GM10266 (cell line): ENCODE measurements around the gene DEF6.
"Not testable (repeated sequence)": the region's sequence is repeated elsewhere in the genome, so short reads cannot be mapped to it uniquely, and the experiment has no call there.

Experiments
- DNase-seq: peaks from one replicate; pipeline ENCODE4 v3.0.0; 2012; ENCODE audit errors: extremely low spot score
- TF ChIP-seq, protein P1 (sequence below): IDR thresholded peaks from 2 replicates; pipeline ENCODE4 v1.5.1; 2012; ENCODE audit warnings: mild to moderate bottlenecking, low read depth; ENCODE audit not compliant: control insufficient read depth, insufficient read depth; ENCODE audit errors: missing control alignments

Gene DEF6

DNA sequence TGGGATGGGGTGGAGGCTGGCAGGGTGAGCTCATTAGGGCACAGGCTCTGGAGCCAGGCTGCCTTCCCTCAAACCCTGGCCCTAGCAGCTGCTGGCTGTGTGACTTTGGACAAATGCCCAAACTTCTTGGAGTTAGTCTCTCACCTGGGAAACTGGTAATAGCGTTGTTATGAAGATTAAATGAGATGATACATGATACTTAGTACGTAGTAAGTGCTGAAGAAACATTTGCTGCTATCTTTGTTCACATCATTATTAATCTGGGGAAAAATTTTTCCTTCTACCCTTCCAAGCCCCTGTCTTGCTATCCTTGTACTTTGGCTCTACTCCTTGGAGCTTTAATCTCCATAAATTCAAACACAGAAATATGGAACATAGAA lies 22.4 kb downstream of the DEF6 start:
- TF ChIP-seq, protein P1, sequence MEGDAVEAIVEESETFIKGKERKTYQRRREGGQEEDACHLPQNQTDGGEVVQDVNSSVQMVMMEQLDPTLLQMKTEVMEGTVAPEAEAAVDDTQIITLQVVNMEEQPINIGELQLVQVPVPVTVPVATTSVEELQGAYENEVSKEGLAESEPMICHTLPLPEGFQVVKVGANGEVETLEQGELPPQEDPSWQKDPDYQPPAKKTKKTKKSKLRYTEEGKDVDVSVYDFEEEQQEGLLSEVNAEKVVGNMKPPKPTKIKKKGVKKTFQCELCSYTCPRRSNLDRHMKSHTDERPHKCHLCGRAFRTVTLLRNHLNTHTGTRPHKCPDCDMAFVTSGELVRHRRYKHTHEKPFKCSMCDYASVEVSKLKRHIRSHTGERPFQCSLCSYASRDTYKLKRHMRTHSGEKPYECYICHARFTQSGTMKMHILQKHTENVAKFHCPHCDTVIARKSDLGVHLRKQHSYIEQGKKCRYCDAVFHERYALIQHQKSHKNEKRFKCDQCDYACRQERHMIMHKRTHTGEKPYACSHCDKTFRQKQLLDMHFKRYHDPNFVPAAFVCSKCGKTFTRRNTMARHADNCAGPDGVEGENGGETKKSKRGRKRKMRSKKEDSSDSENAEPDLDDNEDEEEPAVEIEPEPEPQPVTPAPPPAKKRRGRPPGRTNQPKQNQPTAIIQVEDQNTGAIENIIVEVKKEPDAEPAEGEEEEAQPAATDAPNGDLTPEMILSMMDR: no peak
- no peak for DNase-seq

DNA sequence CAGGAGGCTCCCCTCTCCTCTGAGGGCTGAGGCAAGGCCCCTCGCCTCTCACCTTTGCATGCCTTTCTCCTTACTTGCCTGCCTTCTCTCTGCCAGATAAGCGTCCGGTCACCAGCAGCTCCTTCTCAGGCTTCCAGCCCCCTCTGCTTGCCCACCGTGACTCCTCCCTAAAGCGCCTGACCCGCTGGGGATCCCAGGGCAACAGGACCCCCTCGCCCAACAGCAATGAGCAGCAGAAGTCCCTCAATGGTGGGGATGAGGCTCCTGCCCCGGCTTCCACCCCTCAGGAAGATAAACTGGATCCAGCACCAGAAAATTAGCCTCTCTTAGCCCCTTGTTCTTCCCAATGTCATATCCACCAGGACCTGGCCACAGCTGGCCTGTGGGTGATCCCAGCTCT lies 23.5 kb downstream of the DEF6 start:
- TF ChIP-seq, protein P1: no peak
- no peak for DNase-seq

DNA sequence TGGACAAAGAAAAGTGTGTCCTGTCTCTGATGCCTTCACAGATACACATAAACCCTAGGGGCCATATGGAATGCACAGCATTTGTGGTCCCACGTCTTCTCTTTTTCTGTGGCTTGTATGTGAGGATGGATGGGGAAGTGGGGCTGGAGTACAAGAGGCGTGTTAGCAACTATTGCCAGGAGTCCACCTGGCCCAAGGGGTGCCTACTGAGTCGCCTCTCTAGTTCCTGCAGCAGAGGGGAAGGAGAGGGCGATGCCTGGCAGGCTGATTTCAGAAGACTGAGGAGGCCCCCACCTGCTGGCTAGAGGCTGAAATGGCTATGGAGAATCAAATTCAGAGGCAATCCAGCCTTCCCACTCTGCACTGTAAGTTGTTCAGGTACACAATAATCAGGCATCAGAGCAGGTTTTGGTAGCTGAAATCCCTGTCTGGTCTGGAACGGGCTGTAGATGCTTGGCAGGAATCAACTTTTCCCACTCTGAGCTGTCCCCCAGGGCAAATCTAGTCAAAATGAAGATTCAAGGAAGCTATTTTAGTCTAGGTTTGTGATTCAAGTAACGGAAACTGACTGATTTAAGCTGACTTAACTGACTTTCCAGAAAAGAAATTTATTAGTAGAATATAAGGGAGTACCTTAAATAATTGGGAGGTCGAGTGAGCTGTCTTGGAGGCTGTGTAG lies 29.9 kb downstream of the DEF6 start:
- peak; percentile 85 for DNase-seq
- TF ChIP-seq, protein P1: peak; percentile 73

DNA sequence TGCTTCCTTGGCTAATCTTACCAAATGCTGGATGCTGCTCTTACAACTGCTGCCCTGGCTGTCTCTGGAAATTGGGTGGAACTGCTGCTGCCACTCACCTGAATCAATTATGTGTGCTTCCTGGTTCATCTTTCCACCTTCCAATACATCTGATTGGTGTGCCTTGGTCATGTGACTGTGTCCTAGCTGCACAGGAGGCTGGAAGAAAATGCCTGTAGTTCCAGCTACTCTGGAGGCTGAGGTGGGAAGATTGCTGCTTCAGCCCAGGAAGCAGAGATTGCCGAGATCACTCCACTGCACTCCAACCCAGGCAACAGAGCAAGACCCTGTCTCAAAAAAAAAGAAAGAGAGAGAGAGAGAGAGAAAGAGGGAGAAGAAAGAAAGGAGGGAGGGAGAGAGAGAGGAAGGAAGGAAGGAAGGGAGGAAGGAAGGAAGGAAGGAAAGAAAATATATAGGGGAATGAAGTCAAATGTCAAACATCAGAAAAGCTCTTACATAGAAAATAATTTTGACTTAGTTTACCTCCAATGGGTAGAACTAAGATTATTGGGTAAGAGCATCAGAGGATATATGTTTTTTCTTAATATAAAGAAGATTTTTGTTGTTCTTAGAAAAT lies 30.6 kb downstream of the DEF6 start:
- peak; percentile 12 for DNase-seq
- TF ChIP-seq, protein P1: no peak

DNA sequence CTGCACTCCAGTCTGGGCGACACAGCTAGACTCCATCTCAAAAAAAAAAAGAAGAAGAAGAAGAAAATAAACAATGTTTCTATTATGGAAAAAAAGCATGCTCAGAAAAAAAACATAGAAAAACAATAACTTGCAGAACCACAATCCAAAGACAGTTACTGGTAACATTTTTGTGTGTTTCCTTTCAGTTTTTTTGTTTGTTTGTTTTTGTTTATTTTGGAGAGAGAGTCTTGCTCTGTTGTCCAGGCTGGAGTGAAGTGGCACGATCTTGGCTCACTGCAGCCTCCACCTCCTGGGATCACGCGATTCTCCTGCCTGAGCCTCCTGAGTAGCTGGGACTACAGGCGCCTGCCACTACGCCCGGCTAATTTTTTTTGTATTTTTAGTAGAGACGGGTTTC lies 31.3 kb downstream of the DEF6 start:
- not testable (repeated sequence) for DNase-seq

DNA sequence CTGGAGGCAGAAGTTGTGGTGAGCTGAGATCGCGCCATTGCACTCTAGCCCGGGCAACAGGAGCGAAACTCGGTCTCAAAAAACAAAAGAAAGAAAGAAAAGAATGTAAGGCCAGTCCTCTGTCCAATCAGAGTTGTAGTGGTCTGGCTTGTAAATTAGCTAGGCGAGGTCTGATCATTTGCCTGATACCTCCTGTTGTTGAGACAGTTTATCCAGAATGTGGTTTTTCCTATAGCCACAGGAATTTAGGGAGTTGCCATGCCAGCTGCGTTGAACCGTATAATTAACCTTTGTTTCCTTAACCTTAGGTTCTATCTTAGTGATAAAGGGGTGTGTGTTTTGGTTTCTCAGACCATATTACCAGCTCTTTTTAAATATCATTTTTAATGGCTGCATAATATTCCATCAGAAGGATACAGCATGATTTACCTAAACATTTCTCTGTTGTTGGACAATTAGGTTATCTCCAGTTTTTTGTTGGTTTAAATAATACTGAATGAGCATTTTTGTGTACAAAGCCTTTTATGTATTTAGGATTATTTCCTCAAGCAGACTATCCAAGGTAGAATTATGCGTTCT lies 33.0 kb downstream of the DEF6 start:
- TF ChIP-seq, protein P1: no peak
- no peak for DNase-seq

DNA sequence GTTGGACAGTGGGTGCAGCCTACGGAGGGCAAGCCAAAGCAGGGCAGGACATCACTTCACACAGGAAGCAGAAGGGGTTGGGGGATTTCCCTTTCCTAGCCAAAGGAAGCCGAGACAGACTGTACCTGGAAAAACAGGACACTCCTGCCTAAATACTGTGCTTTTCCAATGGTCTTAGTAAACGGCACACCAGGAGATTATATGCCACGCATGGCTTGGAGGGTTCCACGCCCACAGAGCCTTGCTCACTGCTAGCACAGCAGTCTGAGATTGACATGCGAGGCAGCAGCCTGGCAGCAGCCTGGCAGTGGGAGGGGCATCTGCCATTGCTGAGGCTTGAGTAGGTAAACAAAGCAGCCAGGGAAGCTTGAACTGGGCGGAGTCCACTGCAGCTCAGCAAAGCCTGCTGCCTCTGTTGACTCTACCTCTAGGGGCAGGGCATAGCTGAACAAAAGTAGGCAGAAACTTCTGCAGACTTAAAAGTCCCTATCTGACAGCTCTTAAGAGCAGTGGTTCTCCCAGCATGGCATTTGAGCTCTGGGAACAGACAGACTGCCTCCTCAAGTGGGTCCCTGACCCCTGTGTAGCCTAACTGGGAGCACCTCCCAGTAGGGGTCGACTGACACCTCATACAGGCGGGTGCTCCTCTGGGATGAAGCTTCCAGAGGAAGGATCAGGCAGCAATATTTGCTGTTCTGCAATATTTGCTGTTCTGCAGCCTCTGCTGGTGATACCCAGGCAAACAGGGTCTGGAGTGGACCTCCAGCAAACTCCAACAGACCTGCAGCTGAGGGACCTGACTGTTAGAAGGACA lies 34.7 kb downstream of the DEF6 start:
- DNase-seq: not testable (repeated sequence)

DNA sequence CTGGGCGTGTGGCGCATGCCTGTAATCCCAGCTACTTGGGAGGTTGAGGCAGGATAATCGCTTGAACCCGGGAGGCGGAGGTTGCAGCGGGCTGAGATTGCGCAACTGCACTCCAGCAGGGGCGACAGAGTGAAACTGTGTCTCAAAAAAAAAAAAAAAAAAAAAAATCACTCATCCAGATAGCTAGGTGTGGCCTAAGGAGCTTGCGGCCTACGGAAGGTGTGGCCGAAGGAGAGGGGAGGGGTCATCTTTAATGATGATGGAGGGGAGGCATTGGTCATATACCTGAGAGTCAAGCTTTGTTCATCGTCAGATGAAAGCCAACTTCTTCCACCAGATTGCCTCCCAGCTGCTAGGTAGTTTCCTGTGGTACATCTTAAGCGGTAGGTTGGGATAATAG lies 43.9 kb downstream of the DEF6 start:
- DNase-seq: no peak
- TF ChIP-seq, protein P1: no peak
